K562 (cell line): ENCODE results near the gene LAMA5. TPM values are rescaled to one million over a fixed set of nuclear protein-coding genes. Genes with fewer than 3 reads are reported as not detected.

Experiments
- CREB1 ChIP-seq, 2 experiments: sonication (generic) in 1 of 2; formaldehyde crosslinking in 1 of 2; IDR thresholded peaks; 2 replicates each; pipeline versions ENCODE4 v1.6.1 to v1.8.0; 2012 to 2022; ENCODE audit warnings: inconsistent platforms in 1 of 2, mild to moderate bottlenecking in 1 of 2, missing genetic modification reagents in 1 of 2, moderate library complexity in 1 of 2
- ESRRB ChIP-seq: fragments of 250-450 bp; sonication (Bioruptor Pico); IDR thresholded peaks from 2 replicates; pipeline ENCODE4 v1.5.0; 2020; ENCODE audit warnings: mild to moderate bottlenecking, moderate library complexity, borderline replicate concordance
- ETS2 ChIP-seq: IDR thresholded peaks from 2 replicates; pipeline ENCODE4 v1.6.1; 2016; ENCODE audit warnings: borderline replicate concordance, missing genetic modification characterization, mild to moderate bottlenecking, moderate library complexity, missing compliant biosample characterization; ENCODE audit not compliant: poor library complexity, severe bottlenecking
- ETV5 ChIP-seq: sonication (generic); formaldehyde crosslinking; IDR thresholded peaks from 2 replicates; pipeline ENCODE4 v1.4.0; 2020; ENCODE audit warnings: low read depth, mild to moderate bottlenecking, missing genetic modification reagents
- GTF2A2 ChIP-seq: IDR thresholded peaks from 2 replicates; pipeline ENCODE4 v1.6.1; 2016; ENCODE audit warnings: mild to moderate bottlenecking, missing genetic modification characterization, missing compliant biosample characterization
- HIVEP1 ChIP-seq: fragments of 250-450 bp; sonication (Bioruptor Pico); IDR thresholded peaks from 2 replicates; pipeline ENCODE4 v1.4.0; 2020; ENCODE audit warnings: mild to moderate bottlenecking
- MBD2 ChIP-seq: sonication (generic); IDR thresholded peaks from 2 replicates; pipeline ENCODE4 v1.6.1; 2016; ENCODE audit warnings: low read depth, borderline replicate concordance
- MYBL2 ChIP-seq, 2 experiments: fragments of 450-650 bp in 1 of 2; sonication (generic) in 1 of 2; formaldehyde crosslinking in 1 of 2; IDR thresholded peaks; 2 replicates each; pipeline versions ENCODE4 v1.6.1 to v1.8.1; 2017 to 2022; ENCODE audit warnings: borderline replicate concordance in 1 of 2, inconsistent platforms in 1 of 2, low read depth in 1 of 2, mild to moderate bottlenecking in 1 of 2, missing genetic modification reagents in 1 of 2, moderate library complexity in 1 of 2
- NCOR1 ChIP-seq: fragments of 450-650 bp; IDR thresholded peaks from 2 replicates; pipeline ENCODE4 v1.6.1; 2016; ENCODE audit warnings: mild to moderate bottlenecking, moderate library complexity
- PCBP2 ChIP-seq: fragments of 200-400 bp; formaldehyde crosslinking; IDR thresholded peaks from 2 replicates; pipeline ENCODE4 v1.6.1; 2018; ENCODE audit warnings: low read length, low read depth, mild to moderate bottlenecking, moderate library complexity; ENCODE audit not compliant: poor library complexity, severe bottlenecking
- PHF8 ChIP-seq: fragments of 200-600 bp; sonication (generic); IDR thresholded peaks from 2 replicates; pipeline ENCODE4 v1.6.1; 2012; ENCODE audit warnings: mixed run types, mild to moderate bottlenecking, inconsistent platforms, low read length, moderate library complexity, borderline replicate concordance
- POLR2G ChIP-seq: fragments of 200-400 bp; formaldehyde crosslinking; IDR thresholded peaks from 2 replicates; pipeline ENCODE4 v1.6.1; 2017; ENCODE audit warnings: low read depth, mild to moderate bottlenecking, antibody characterized with exemption, low read length, moderate library complexity
- PTRF ChIP-seq: fragments of 450-650 bp; IDR thresholded peaks from 2 replicates; pipeline ENCODE4 v1.6.1; 2016; ENCODE audit warnings: mild to moderate bottlenecking, missing genetic modification characterization, missing compliant biosample characterization
- RBM25 ChIP-seq: fragments of 200-400 bp; formaldehyde crosslinking; IDR thresholded peaks from 2 replicates; pipeline ENCODE4 v1.6.1; 2018; ENCODE audit warnings: low read length, low read depth, moderate library complexity; ENCODE audit not compliant: severe bottlenecking
- ZNF165 ChIP-seq: fragments of 250-450 bp; sonication (Bioruptor Pico); IDR thresholded peaks from 2 replicates; pipeline ENCODE4 v1.4.0; 2020; ENCODE audit warnings: borderline replicate concordance
- polyA plus RNA-seq, 8 experiments: library from polyadenylated mRNA; depleted of rRNA in 4 of 8; stranded (reverse) in 5 of 8; unstranded in 3 of 8; fragments of >200 nt; fragmentation: Nextera tagmentation in 2 of 8; fragmentation: Illumina TruSeq in 1 of 8; extraction: Ambion mirVana in 2 of 8; extraction: Trizol in 1 of 8; gene quantifications; 2 replicates each; pipeline versions ENCODE4 v1.2.1 to v1.2.3, GENCODE V29; 2011 to 2014; ENCODE audit warnings: inconsistent platforms in 1 of 8, missing spikeins in 1 of 8
- total RNA-seq, 7 experiments: library from RNA; depleted of rRNA in 6 of 7; stranded (reverse); fragments of >200 nt in 6 of 7; fragmentation: Illumina TruSeq in 2 of 7; extraction: Trizol in 2 of 7; gene quantifications; 2 replicates each; pipeline versions ENCODE4 v1.2.1 to v1.2.3, GENCODE V29; 2011 to 2021; ENCODE audit warnings: low replicate concordance in 1 of 7
- TF ChIP-seq, protein P1 (sequence below), 2 experiments: fragments of 450-650 bp; conservative IDR thresholded peaks; 2 replicates each; pipeline ENCODE4 v1.6.1; 2017; ENCODE audit warnings: mild to moderate bottlenecking in 2 of 2, moderate library complexity in 2 of 2
- TF ChIP-seq, protein P2 (sequence below), 2 experiments: fragments of 450-650 bp; IDR thresholded peaks; 2 replicates each; pipeline ENCODE4 v1.6.1; 2016
- TF ChIP-seq, protein P3 (sequence below): fragments of 250-450 bp; sonication (Bioruptor Pico); IDR thresholded peaks from 2 replicates; pipeline ENCODE4 v1.5.0; 2022; ENCODE audit warnings: mild to moderate bottlenecking
- TF ChIP-seq, protein P4 (sequence below): fragments of 250-450 bp; sonication (Bioruptor Pico); IDR thresholded peaks from 2 replicates; pipeline ENCODE4 v1.4.0; 2020; ENCODE audit warnings: mild to moderate bottlenecking, moderate library complexity

The LAMA5 gene
- total and polyA plus RNA-seq, 9 of the 15 experiments (the other 6 are each of a cell fraction or from before 2014, with no cell fraction given): 0.31 to 101 (median 7.8) TPM

DNA sequence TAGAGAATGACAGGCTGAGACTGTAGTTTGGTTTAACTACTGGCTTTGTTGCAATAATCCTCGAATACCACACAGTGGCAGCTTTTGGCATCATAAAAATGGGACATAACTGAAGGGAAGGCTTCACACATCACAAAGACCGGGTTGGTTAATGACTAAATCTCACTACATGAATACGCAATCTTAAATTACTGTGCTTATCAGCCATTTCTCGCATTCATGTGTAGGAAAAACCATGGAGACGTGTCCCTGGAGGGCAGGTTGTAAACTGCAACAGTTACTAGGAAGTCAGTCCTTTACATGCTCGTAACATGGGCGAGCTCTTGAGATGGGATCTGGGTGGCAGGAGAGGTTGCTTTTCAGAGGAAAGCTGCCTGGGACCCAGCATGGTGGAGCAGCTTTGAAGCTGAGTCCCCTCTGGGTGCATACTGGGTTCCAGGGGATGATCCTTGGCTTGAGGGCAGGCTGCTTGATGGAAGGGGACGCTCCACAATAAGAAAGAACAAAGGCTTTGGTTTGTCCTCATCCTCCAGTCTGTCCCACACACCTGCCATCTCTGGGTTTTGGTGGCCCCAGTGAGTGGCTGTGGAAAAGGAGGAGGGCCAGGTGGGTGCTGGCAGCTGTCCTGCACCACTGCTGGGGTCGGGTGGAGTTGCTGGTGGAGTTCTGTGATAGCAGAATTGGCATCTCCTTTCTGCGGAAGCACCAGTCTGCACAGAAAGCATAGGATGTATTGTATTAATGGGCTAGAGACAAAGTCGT lies 21.9 kb upstream of the LAMA5 start (continued):
- TF ChIP-seq, protein P1, sequence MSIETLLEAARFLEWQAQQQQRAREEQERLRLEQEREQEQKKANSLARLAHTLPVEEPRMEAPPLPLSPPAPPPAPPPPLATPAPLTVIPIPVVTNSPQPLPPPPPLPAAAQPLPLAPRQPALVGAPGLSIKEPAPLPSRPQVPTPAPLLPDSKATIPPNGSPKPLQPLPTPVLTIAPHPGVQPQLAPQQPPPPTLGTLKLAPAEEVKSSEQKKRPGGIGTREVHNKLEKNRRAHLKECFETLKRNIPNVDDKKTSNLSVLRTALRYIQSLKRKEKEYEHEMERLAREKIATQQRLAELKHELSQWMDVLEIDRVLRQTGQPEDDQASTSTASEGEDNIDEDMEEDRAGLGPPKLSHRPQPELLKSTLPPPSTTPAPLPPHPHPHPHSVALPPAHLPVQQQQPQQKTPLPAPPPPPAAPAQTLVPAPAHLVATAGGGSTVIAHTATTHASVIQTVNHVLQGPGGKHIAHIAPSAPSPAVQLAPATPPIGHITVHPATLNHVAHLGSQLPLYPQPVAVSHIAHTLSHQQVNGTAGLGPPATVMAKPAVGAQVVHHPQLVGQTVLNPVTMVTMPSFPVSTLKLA (conservative IDR thresholded peaks at IDR 0.05): no peak
- no peak for TF ChIP-seq PTRF (tag)
- no peak for TF ChIP-seq GTF2A2 (tag)
- peak; percentile 25; the same call in 1 of the 2 replicates for TF ChIP-seq NCOR1
- TF ChIP-seq CREB1 (IDR thresholded peaks at IDR 0.05): no peak
- no peak for TF ChIP-seq CREB1 (CRISPR knock-in tag; IDR thresholded peaks at IDR 0.05)
- no peak for TF ChIP-seq ESRRB (CRISPR knock-in tag)
- TF ChIP-seq ZNF165 (CRISPR knock-in tag): no peak
- TF ChIP-seq PHF8: no peak
- no peak for TF ChIP-seq ETV5
- TF ChIP-seq PCBP2: no peak
- TF ChIP-seq ETS2 (tag): no peak
- no peak for TF ChIP-seq RBM25
- TF ChIP-seq, protein P2, sequence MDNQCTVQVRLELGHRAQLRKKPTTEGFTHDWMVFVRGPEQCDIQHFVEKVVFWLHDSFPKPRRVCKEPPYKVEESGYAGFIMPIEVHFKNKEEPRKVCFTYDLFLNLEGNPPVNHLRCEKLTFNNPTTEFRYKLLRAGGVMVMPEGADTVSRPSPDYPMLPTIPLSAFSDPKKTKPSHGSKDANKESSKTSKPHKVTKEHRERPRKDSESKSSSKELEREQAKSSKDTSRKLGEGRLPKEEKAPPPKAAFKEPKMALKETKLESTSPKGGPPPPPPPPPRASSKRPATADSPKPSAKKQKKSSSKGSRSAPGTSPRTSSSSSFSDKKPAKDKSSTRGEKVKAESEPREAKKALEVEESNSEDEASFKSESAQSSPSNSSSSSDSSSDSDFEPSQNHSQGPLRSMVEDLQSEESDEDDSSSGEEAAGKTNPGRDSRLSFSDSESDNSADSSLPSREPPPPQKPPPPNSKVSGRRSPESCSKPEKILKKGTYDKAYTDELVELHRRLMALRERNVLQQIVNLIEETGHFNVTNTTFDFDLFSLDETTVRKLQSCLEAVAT (IDR thresholded peaks at IDR 0.05): no peak
- TF ChIP-seq MBD2: no peak
- no peak for TF ChIP-seq HIVEP1
- peak; percentile 61 for TF ChIP-seq POLR2G
- no peak for TF ChIP-seq MYBL2 (IDR thresholded peaks at IDR 0.05; ENCODE audit: low read depth)
- no peak for TF ChIP-seq MYBL2 (CRISPR knock-in tag; IDR thresholded peaks at IDR 0.05; ENCODE audit: borderline replicate concordance)
- TF ChIP-seq, protein P3, sequence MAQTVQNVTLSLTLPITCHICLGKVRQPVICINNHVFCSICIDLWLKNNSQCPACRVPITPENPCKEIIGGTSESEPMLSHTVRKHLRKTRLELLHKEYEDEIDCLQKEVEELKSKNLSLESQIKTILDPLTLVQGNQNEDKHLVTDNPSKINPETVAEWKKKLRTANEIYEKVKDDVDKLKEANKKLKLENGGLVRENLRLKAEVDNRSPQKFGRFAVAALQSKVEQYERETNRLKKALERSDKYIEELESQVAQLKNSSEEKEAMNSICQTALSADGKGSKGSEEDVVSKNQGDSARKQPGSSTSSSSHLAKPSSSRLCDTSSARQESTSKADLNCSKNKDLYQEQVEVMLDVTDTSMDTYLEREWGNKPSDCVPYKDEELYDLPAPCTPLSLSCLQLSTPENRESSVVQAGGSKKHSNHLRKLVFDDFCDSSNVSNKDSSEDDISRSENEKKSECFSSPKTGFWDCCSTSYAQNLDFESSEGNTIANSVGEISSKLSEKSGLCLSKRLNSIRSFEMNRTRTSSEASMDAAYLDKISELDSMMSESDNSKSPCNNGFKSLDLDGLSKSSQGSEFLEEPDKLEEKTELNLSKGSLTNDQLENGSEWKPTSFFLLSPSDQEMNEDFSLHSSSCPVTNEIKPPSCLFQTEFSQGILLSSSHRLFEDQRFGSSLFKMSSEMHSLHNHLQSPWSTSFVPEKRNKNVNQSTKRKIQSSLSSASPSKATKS (CRISPR knock-in tag): no peak
- TF ChIP-seq, protein P4, sequence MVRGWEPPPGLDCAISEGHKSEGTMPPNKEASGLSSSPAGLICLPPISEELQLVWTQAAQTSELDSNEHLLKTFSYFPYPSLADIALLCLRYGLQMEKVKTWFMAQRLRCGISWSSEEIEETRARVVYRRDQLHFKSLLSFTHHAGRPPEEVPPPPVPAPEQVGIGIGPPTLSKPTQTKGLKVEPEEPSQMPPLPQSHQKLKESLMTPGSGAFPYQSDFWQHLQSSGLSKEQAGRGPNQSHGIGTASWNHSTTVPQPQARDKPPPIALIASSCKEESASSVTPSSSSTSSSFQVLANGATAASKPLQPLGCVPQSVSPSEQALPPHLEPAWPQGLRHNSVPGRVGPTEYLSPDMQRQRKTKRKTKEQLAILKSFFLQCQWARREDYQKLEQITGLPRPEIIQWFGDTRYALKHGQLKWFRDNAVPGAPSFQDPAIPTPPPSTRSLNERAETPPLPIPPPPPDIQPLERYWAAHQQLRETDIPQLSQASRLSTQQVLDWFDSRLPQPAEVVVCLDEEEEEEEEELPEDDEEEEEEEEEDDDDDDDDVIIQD (CRISPR knock-in tag): no peak
